Neural crest cell (in vitro differentiated cells): ENCODE measurements around the gene XYLT1. TPM values are rescaled to one million over a fixed set of nuclear protein-coding genes. Genes with fewer than 3 reads are reported as not detected.

ENCODE experiments used
- DNase-seq: peaks from one replicate; pipeline ENCODE4 v3.0.0; 2021; ENCODE audit warnings: low read depth, mixed read lengths, low spot score
- H3K27ac Mint-ChIP-seq: one replicate; pipeline ENCODE4 v1.8.0; 2021; ENCODE audit warnings: mild to moderate bottlenecking, mixed read lengths; ENCODE audit not compliant: unreplicated experiment
- H3K27me3 Mint-ChIP-seq: 2 replicates; pipeline ENCODE4 v1.8.0; 2021; ENCODE audit warnings: low read depth, mild to moderate bottlenecking, mixed read lengths
- H3K36me3 Mint-ChIP-seq: 2 replicates; pipeline ENCODE4 v1.8.0; 2021; ENCODE audit warnings: low read depth, mild to moderate bottlenecking, mixed read lengths
- H3K4me1 Mint-ChIP-seq: 2 replicates; pipeline ENCODE4 v1.8.0; 2021; ENCODE audit warnings: mixed read lengths
- H3K4me3 Mint-ChIP-seq: one replicate; pipeline ENCODE4 v1.8.0; 2021; ENCODE audit warnings: mild to moderate bottlenecking, mixed read lengths
- H3K9me3 Mint-ChIP-seq: 2 replicates; pipeline ENCODE4 v1.8.0; 2021; ENCODE audit warnings: mixed read lengths
- total RNA-seq: library from RNA; stranded (reverse); gene quantifications from 2 replicates; pipeline ENCODE4 v1.2.1, GENCODE V29; 2021
- TF ChIP-seq, protein P1 (sequence below): fragments of 200-600 bp; sonication (generic); conservative IDR thresholded peaks from 2 replicates; pipeline ENCODE4 v1.5.0; 2021; ENCODE audit warnings: antibody characterized with exemption, mild to moderate bottlenecking

The XYLT1 gene
- total RNA-seq, 1 donor from 2014 or later, result 15.0 TPM

GRCh38 chr16:17451843-17452242, 18.9 kb downstream of the XYLT1 start:
- TF ChIP-seq, protein P1, sequence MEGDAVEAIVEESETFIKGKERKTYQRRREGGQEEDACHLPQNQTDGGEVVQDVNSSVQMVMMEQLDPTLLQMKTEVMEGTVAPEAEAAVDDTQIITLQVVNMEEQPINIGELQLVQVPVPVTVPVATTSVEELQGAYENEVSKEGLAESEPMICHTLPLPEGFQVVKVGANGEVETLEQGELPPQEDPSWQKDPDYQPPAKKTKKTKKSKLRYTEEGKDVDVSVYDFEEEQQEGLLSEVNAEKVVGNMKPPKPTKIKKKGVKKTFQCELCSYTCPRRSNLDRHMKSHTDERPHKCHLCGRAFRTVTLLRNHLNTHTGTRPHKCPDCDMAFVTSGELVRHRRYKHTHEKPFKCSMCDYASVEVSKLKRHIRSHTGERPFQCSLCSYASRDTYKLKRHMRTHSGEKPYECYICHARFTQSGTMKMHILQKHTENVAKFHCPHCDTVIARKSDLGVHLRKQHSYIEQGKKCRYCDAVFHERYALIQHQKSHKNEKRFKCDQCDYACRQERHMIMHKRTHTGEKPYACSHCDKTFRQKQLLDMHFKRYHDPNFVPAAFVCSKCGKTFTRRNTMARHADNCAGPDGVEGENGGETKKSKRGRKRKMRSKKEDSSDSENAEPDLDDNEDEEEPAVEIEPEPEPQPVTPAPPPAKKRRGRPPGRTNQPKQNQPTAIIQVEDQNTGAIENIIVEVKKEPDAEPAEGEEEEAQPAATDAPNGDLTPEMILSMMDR, result no peak
- DNase-seq, result no peak
- Mint-ChIP-seq H3K4me3 (no peak overlapping the region), H3K36me3 (no peaks in the 10 kb centered on the region), H3K4me1 (peaks cover 12% of the 10 kb centered on the region), H3K9me3 (no peaks in the 10 kb centered on the region), H3K27me3 (no peaks in the 10 kb centered on the region), H3K27ac (no peak overlapping the region)

- no peak overlapping the region for H3K27ac Mint-ChIP-seq
- peaks cover 17% of the 10 kb centered on the region for H3K4me1 Mint-ChIP-seq
- no peak overlapping the region for H3K4me3 Mint-ChIP-seq
- no peaks in the 10 kb centered on the region for H3K9me3 Mint-ChIP-seq
- H3K36me3 Mint-ChIP-seq, result no peaks in the 10 kb centered on the region
- H3K27me3 Mint-ChIP-seq, result no peaks in the 10 kb centered on the region
- no peak for DNase-seq
- TF ChIP-seq, protein P1, result no peak
Observed at GRCh38 chr16:17450291-17450690, 20.5 kb downstream of the XYLT1 start.

GRCh38 chr16:17448640-17449638, 21.8 kb downstream of the XYLT1 start:
- peaks cover 17% of the 10 kb centered on the region for H3K4me1 Mint-ChIP-seq
- no peaks in the 10 kb centered on the region for H3K36me3 Mint-ChIP-seq
- no peaks in the 10 kb centered on the region for H3K9me3 Mint-ChIP-seq
- H3K27me3 Mint-ChIP-seq, result no peaks in the 10 kb centered on the region
- no peak overlapping the region for H3K4me3 Mint-ChIP-seq
- TF ChIP-seq, protein P1, result no peak
- DNase-seq, result no peak
- no peak overlapping the region for H3K27ac Mint-ChIP-seq

- TF ChIP-seq, protein P1, result no peak
- Mint-ChIP-seq H3K4me1 (peaks cover 10% of the 10 kb centered on the region), H3K4me3 (no peak overlapping the region), H3K27ac (peak overlapping the region; percentile 52), H3K27me3 (no peaks in the 10 kb centered on the region), H3K9me3 (no peaks in the 10 kb centered on the region), H3K36me3 (no peaks in the 10 kb centered on the region)
- DNase-seq, result no peak
Observed at GRCh38 chr16:17447101-17447569, 23.6 kb downstream of the XYLT1 start.

GRCh38 chr16:17446661-17447060, 24.1 kb downstream of the XYLT1 start:
- Mint-ChIP-seq H3K36me3 (no peaks in the 10 kb centered on the region), H3K4me3 (no peak overlapping the region), H3K27ac (no peak overlapping the region), H3K4me1 (peaks cover 10% of the 10 kb centered on the region), H3K27me3 (no peaks in the 10 kb centered on the region), H3K9me3 (no peaks in the 10 kb centered on the region)
- TF ChIP-seq, protein P1, result no peak
- DNase-seq, result no peak
